Epidermal melanocyte (primary cell): ENCODE measurements around the gene HOXD13.

Experiments used
- DNase-seq: peaks from one replicate; pipeline ENCODE4 v3.0.0; 2011; ENCODE audit warnings: low spot score; ENCODE audit not compliant: insufficient read length

HOXD13 gene

DNA sequence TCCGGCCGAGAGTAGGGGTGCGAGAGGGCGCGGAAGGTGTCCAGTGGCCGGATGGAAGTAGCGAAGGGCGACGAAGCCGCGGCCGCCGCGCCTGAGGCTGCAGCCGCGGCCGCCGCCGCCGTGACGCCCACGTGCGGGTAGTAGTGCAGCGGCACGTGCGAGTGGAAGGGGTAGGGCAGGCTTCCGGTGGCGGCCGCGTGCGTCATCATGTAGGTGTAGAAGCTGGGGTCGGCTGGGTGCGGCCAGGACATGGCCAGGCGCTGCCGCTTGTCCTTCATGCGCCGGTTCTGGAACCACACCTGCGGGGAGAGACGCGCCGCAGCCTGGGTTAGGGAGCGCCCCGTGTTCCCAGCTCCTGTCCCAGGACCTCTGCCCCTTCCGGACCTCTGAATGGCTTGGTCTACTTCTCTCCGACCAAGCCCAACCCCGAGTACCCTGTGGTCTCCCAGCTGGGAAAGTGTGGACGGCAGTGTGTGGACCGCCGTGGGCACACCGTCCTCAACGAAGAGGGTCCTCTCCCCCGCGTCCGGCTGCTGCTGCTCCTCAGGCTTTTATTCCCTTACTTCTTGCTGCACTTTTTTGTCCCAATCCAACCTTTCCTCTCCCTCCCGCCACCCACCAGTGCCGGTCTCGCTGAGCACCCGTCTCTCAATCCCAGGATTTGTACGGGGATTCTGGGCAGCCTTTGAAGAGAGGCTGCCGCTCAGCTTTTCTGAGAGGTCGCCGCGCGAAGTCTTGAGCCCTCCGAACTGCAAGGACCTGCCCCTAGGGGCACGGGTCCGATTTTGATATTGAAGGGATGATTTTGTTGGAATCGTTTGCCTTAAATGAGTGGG, 11.8 kb upstream of the HOXD13 start:
- no peak for DNase-seq

DNA sequence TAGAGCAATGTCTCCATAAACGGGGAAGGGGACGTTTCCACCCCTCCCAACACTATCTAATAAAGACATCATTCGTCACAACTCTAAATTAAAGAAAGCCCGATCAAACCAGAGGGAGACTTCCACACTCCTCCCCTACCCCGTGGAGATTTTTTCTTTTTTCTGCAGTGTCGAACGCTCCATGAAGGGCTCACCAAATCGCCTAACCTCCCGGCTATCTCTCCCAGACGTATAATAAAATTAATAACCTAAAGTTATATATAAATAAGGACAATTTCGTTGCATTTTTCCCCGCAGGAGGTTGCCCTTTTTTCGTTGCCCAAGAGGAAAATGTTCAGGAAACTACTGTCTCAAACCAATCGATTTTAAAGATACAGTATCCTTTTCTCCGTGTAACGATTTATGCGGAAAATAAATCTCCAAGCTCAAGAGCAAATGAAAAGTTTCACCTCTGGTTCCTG, 11.1 kb upstream of the HOXD13 start:
- no peak for DNase-seq

- DNase-seq, result no peak
These were observed 10.5 kb upstream of the HOXD13 start for GRCh38 chr2:176081837-176082524.

DNA sequence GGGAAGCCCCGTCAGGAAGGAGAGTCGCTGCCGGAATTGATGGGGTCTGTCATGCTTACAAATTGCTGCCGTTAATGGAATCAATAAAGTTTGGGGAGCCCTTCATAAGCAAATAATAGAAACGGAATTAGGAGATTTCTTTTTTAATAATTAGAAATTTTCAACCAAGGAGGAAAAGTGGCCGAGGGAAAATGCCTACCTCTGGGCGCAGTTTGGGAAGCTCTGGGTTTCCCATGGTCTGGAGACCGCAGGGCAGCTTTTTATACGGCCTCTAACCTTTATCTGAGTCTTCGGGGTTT, 10.0 kb upstream of the HOXD13 start:
- no peak for DNase-seq

DNA sequence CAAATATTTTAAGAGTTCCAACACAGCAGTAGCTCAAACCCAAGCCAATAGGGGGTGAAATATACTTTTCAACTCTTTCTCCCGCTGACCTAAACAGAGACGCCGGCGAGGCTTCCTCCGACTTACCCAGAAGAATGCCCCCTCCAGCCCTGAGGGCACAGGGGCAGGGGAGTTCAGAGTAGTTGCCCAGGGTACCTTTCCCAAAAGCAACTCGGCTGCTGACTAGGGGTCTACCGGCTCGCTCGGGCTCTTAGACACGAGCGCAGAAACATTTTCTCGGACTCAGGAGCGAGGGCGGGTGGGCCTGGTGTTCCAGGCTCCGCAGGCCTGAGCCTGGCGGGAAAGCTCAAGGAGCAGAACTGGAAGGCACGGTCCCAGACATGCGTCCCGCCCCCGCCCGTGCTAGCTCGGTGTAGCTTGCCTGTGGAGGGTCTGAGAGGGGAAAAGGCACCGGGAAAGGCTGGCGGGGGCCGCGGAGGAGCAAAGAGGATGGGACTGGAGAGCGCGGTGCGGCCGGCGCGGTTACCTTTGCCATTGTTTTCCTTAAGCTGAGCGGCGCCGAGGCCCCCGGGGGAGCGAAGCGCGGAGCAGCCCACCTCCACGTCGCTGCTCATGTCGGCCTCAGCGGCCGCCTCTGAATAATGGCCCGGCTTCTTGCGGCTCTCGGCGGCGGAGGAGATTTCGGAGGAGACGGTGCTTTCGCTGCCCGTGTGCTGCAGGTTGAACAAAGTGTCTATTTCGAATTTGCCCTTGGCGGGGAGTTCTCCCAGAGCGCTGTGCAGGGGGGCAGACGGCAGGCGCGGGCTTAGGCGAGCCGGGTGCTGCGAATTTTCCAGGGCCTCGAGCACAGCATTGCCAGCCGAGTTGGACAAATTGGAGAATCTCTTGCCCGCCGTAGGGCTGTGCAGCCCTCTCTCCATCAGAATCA, 9.4 kb upstream of the HOXD13 start:
- DNase-seq, result no peak

GRCh38 chr2:176083796-176084261, 8.7 kb upstream of the HOXD13 start, which contains the start of gene EVX2:
Gene EVX2, minus strand, starts transcription at chr2:176083962. Its CDS starts 186 bp downstream, at chr2:176083776.
- no peak for DNase-seq

GRCh38 chr2:176084611-176085119, 7.9 kb upstream of the HOXD13 start:
- no peak for DNase-seq

DNA sequence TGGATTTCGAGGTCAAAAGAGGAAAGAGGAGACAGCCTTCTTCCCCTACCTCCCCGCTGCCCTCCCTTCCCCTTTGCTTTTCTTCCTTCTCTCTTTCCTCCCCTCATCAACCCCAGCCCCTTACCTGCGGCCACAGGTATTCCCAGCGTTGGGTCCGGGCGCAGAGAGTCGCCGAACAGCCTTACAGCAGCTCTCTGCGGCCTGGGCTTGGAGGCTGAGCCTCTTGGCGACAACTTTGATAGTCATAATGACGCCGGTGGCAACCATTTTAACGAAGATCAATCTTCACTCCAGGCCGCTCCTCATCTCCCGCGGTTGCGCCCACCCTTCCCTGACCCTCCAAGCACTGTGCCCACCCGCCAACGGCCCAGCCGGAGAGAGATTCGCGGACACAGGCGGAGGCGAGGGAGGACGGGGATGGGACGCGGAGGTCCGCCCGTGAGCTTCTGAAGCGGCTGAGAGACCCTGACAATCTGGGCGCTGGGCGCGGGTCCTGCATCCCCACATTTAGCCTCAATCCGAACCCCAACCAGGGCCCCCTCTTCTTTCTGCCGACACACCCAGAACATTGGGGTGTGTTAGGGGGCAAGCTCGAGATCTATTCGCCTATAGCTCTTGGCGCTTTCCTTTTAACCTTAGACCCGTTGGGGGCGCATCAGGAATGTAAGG, 7.3 kb upstream of the HOXD13 start:
- DNase-seq, result no peak

DNA sequence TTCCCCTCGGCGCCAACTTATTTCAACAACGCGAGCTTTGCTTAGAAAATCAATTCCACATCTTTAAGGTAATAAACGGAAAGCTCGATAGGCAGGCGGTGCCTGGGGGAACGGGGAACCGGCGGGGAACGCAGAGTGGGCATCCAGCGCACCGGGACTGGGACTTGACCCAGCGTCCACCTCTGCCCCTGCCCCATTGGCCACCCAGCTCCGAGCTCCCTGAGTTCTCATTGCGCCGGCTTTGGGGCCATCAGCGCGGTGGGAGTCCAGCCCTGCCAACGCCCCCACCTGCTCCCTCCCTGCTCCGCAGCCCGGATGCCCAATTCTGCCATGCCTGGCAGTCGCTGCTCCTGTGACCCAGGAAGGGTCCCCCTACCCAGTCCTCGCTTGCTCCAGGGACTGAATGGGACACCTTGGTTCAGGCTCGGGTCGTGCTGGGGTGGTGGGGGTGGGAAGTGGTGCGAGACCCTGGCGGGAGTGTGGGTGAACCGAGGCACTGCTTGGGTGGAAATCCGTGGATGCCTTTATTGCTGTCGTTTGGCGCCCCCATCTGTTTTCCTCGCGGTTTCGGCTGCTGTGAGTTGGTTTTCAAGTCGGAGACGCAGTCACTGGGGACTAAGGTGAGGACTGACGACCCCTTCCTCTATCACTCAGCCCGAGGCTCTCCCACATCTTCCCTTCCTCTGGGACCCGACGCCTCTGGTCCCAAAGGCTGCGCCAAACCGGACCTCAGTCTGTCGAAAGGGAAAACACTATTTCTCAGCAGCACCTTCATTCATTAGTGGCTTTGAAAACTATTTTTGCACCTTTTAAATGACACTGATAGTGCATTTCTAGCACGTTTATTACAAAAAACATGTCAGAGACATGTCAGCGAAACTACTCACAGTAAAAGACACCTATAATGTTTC, 6.4 kb upstream of the HOXD13 start:
- no peak for DNase-seq

DNA sequence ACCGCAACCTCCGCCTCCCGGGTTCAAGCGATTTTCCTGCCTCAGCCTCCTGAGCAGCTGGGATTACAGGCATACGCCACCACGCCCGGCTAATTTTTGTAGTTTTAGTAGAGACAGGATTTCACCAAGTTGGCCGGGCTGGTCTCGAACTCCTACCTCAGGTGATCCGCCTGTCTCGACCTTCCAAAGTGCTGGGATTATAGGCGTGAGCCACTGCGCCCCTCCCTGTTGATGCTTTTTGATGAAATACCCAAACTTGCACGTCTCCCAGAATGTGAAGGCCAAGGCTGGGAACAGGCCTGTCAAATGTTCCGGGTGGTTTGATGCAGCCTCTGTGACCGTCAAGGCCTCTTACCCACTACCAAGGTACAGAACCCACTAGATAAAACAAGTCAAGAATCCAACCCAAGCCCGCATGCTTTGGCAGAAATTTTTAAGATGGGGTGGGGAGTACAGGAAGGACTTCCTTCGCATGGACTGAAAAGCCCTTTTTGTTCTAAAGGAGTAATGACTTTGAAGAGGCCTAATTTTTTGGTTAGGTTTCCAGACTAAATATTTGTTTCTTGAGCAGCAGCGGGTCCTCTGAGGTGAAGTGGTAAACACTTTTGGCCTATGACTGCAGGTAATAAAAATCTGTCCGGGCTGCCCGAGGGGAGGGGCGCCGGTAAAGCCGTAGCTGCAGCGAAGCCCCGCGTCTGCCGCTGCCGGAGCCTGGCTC, 5.0 kb upstream of the HOXD13 start:
- no peak for DNase-seq

GRCh38 chr2:176088048-176088936, 4.2 kb upstream of the HOXD13 start:
- DNase-seq, result no peak

- no peak for DNase-seq
These were observed 3.3 kb upstream of the HOXD13 start for GRCh38 chr2:176088937-176089842.

DNA sequence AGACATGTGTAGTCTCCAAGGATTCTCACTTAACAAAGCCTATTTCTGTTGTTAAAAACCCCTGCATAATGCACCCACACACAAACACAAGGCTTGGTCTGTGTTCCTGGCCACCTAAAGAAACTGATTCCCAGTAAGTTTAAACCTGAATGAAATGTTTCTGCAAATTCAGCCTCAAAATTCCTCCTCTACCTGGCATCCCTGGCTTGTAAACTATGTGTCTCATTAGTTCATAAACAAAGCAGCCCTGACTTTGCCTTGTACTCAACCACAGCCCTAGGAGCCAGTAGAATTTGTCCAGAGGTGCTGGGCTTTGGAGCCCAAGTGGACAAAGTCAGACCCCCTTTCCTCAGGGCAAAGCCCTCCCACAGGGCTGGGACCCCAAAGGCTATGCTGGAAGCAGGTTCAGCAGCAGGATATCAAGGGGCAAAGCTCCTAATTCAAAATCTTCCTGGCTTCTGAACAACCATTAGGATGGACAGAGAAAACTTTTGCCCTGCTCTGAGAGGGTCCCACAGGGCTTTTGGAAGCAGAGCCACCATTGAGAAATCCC, 2.6 kb upstream of the HOXD13 start:
- no peak for DNase-seq

DNA sequence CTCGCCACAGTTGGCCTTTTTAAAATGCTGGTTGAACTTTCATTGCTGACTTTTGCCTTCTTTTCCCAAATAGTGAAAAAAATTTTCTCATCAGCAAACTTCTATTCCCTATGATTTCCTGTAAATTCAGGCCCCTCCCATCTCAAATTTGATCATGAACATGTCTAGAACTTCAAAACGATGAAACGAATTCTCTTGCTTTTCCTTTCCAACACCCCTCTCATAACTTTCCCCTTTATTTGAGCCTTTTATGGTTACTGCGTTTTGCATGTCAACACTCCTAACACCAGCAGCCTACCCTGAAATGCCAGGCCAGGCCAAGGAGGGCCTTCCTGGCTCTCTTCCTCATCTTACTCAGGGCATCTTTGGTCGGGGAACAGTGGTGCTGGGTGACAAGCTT, 1.7 kb upstream of the HOXD13 start:
- DNase-seq, result no peak

DNA sequence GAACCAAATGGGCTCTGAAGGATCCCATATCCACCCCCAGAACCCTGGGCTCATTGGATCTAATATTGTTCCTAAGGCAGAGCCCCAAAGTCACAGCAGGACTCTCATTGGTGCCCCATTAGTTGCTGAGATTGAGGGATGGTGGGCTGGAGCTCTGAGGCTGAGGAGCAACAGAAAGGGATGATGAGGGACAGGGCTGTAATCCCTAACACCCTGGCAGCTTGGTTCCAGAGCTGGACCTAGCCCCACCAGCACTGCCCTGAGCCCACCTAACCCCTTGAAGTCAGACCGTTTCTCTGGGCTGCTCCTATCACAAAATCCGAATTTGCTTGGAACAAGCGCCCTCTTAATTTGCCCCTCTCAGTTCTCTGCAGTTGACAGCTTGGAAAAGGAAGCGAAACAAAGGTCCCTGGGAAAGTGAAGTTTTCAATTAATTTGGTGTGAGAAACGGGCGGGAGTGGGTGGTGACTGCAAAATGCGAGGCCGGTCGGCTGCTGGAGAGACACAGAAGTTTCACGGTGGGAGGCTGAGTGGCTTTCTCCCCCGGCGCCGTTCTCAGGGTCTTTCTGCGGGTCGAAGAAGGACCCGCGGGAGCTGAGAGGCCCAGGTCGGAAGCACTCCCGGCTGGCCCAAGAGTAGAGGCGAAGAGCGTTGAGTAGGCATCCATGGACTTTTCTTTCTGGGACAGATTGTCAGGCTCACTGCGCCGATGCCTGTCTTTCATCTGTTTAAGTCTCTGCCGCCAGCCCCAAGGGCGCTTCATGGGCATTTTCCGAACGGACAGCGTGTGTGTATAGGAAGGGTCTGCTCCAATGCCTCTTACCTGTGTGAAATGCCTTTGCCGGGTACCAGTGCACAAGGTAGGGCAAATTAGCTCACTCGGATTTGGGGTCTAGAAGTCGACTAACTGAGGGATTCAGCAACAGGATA, 927 bp upstream of the HOXD13 start:
- no peak for DNase-seq
